Activated CD8-positive, alpha-beta memory T cell treated with anti-CD3 and anti-CD28 coated beads for 1 hour (primary cell): Measurements from ENCODE around the gene OR5K2.

Experiments used
- DNase-seq, 2 donors: peaks; one replicate each; pipeline ENCODE4 v3.0.0-alpha.2; 2020; ENCODE audit warnings: low read depth in 1 of 2; ENCODE audit errors: extremely low read depth in 1 of 2

The OR5K2 gene

DNA sequence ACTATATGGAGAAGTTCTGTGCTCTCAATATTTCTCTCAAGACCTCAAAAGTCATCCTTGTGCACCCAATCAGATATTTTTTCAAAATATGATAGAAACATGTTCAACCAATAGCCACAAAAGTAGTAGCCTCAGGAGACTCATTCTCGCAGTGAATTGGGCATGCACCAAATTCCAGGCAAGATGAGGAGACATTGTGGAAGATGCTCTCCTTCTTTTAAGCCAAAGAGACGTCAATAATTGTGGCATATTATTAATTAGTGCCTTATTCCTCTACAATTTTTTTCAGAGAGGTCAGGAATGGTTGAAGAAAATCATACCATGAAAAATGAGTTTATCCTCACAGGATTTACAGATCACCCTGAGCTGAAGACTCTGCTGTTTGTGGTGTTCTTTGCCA is at the start of gene OR5K2:
TSS of gene OR5K2 (plus strand) at position 301 of the 400 bp plus-strand sequence. CDS start at position 301, 0 bp downstream.
- no peak for DNase-seq

GRCh38 chr3:98449606-98450193 is 47.8 kb upstream of the OR5K2 start:
- no peak for DNase-seq

GRCh38 chr3:98450372-98450771 is 47.1 kb upstream of the OR5K2 start:
- DNase-seq: no peak

- no peak for DNase-seq
Observed at GRCh38 chr3:98453827-98454226, 43.7 kb upstream of the OR5K2 start.

DNA sequence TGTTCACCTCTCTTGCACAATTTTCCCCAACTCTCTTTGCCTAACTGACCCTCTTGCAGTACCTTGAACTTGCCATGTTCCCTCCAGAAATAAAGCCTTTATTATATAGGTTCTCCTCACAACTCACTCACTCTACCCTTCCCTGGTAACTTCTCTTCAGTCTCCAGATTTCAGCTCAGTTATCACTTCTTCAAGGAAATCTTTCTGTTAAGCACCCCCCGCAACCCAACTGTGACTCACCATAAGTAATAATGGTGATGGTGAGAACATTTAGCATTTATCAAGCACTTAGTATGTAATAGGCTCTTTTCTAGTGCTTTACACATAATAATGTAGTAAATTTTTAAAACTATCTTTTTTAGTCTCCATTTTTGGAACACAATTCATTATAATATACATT is 42.6 kb upstream of the OR5K2 start:
- no peak for DNase-seq

GRCh38 chr3:98457543-98457942 is 39.9 kb upstream of the OR5K2 start:
- no peak for DNase-seq

DNA sequence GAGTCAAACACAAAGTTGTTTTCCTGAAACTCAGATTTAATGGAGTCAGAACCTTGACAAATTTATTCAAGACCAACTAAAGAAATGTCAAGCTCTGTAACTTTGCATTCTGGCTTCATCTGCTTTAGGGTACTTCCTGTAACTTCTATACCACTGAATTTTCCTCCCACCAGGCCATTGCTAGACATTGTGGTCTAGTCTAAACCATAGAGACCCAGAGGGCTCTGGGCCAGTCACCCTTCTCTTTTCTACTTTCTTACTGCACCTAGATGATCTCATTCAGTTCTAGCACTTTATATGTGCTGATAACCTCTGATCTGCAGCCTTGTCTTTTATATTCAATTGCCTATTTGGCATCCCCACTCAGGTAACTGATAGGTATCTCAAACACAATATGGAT is 37.3 kb upstream of the OR5K2 start:
- DNase-seq: no peak

DNA sequence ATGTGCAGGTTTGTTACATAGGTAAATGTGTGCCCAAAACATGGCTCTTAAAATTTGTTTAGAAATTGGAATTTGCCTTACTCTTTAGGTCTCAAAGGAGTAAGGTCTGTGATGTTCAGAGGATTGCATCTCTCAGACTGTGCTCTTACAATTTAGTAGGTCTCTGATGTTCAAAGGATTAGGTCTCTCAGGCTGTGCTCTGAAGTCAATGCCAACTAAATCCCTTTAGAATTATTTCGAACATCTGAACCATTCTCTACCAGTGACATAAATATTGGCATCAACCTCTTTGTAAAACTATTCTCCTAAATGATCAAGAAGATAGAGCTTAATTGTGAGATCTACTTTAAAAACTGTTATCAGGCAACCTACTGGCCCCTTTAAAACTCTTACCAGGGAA is 34.6 kb upstream of the OR5K2 start, which contains the start of gene OR5K1:
TSS of gene OR5K1 (plus strand) at position 301 of the 400 bp plus-strand sequence. CDS start 6,376 bp downstream, outside the sequence.
- DNase-seq: no peak

DNA sequence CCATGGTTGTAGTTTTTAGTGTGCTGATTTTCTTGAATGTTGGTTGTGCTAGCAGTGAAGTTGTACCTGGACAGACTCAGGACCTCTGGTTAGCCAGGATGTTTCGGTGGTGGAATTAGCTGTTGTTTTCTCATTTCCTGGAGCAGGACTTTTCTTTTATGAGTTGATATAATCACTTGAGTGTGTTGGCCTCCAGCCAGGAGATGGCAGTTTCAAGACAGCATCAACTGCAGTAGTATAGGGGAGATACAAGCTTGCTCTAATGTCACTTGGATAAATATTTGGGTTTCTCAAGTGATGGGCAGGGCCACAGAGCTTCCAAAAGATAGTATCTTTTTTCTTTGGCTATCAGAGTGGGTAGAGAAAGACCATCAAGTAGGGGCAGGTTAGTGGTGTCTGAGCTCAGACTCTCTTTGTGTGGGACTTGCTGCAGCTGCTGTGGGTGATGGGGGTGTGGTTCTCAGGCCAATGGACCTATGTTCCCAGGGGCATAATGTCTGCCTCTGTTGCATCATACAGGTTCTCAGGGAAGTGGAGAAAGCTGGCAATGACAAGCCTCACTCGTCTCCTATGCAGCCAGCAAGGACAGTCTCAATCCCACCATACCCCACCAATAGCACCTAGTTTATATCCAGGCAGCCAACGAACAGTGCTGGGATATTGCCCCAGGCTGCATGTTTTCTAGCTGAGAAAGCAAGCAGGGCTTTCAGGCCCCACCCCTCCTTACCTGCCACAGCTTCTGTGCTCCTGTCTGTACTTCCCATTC is 14.6 kb upstream of the OR5K2 start:
- DNase-seq: no peak

GRCh38 chr3:98483626-98484025 is 13.9 kb upstream of the OR5K2 start:
- no peak for DNase-seq

DNA sequence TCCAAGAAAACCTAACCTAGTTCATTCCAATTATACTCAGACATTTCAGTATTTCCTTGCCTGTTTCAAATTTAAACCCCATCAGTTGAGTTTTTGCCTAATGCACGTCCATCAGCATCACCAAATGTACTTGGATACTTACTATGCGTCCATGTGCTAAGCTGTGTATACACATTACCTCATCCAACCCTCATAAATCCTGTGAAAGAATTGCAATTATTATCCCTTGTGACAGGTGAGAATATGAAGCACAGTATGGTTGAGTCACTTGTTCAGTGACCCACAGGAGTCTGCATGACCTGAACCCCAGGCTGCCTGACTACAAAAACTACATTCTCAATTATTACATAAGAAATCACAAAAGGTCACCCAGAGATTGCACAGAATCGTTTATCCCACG is 2.5 kb downstream of the OR5K2 start:
- DNase-seq: no peak

DNA sequence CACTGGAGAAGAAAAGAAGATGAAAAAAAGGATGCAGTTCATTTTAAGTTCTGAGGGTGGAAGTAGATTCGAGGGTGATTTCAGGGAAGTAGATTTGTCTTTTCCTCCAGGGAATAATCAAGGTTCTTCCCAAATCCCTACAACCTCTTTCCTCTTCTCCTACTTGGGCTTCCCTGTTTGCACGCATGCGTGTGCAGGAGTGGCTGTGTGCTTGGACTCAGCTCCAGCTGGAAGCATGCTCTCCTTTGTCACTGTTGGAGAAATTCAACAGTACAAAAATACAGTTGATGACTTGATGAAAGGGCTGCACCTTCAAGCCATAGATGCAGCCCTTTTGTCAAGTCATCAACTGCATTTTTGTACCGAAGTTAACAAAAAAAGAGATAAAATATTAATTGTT is 3.8 kb downstream of the OR5K2 start:
- DNase-seq: no peak

GRCh38 chr3:98501863-98502576 is 4.5 kb downstream of the OR5K2 start:
- no peak for DNase-seq

GRCh38 chr3:98504539-98504938 is 7.1 kb downstream of the OR5K2 start:
- DNase-seq: no peak

DNA sequence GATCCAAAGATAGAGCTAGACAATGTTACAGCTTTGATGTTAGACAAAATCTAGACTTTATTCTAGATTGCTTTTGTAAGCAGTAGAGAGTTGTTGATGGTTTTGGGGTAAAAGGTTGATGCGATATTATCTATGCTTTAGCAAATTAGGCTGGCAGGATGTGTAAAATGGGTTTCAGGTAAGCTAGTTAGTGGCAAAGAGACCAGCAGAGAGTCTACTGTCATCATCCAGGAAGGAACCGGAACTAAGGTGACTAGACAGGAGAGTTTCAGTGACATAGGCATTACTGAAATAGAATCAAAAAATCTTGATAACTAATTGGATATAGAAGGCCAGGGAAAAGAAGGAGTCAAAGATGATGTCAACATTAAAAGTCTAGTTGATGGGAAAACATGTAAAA is 11.1 kb downstream of the OR5K2 start:
- DNase-seq: no peak

GRCh38 chr3:98512576-98512975 is 15.1 kb downstream of the OR5K2 start:
- no peak for DNase-seq

DNA sequence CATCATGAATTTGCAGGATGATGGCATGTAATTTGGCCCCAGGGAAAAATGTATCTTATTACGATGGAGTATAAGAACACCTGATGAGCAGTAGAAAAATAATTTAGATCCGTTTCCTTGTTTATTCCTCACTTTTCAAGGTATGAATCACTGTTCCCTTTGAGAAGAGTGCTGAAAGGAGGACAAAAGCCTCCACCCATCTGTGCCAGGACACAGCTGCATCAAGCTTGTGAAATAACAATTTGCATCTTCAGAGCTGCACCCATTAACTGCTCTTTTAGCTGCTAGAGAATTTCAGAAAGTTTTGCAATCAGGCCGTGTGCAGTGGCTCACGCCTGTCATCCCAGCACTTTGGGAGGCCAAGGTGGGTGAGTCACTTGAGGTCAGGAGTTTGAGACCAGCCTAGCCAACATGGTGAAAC is 15.6 kb downstream of the OR5K2 start:
- DNase-seq: no peak

DNA sequence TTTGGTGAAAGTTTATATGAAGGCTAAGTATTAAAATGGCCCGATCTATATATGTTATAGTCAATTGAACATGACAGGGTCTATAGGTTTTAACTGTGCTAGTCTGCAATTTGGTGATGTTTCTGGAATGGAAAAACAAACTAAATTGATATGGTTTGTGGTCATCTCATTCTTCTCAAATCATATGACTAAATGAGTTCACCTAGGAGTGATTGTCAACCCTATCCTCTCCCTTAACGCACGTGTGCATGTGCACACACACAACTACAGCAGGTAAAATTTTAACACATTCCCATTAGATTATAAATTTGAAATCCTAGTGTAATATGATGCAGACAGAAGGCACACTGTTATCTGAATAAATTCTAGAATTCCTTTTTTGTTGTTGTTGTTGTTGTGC is 16.3 kb downstream of the OR5K2 start:
- no peak for DNase-seq

- no peak for DNase-seq
Observed at GRCh38 chr3:98514948-98515347, 17.5 kb downstream of the OR5K2 start.

- no peak for DNase-seq
Observed at GRCh38 chr3:98518816-98519215, 21.3 kb downstream of the OR5K2 start.

DNA sequence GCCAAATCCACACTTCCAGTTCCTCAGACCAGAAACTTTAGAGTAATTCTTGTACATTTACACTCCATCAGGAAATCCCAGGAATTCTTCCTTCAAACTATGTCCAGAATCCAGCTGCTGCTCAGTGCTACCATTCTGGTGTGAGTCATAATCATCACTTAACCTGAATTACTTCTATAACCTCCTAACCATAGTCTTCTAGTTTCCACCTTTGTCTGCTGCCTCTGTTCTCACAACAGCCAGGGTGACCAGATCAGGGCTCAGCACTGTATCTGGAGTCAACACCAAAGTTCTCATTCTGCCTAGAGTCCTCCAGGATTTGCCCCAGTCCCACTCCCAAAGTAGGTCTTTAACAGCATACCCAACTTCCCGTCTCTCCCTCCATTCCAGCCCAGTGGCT is 21.9 kb downstream of the OR5K2 start:
- no peak for DNase-seq
